CD4-positive, alpha-beta memory T cell (primary cell): ENCODE results near the gene COA8. TPM values are rescaled to one million over a fixed set of nuclear protein-coding genes. Genes with fewer than 3 reads are reported as not detected.

Experiments
- CTCF ChIA-PET: fragments of 350-600 bp; sonication (Branson Sonifier 250); formaldehyde crosslinking; loops from one replicate; lab custom pipeline; 2021; ENCODE audit warnings: inconsistent platforms; ENCODE audit not compliant: partially characterized antibody; lab: Charles Lee
- POLR2A ChIA-PET: fragments of 350-600 bp; sonication (Branson Sonifier 250); formaldehyde crosslinking; loops from one replicate; lab custom pipeline; 2021; ENCODE audit not compliant: partially characterized antibody; lab: Charles Lee
- DNase-seq, 5 donors: peaks; one replicate each; pipeline versions ENCODE4 v3.0.0 to v3.0.0-alpha.2; 2020 to 2022; ENCODE audit warnings: mixed read lengths in 1 of 5
- H3K27ac ChIP-seq: one replicate; pipeline ENCODE4 v1.7.0; 2013; ENCODE audit warnings: low read depth, low read length
- H3K27me3 ChIP-seq: 2 replicates; pipeline ENCODE4 v1.7.0; 2013; ENCODE audit warnings: mild to moderate bottlenecking, low read length, moderate library complexity; ENCODE audit not compliant: insufficient read depth
- H3K36me3 ChIP-seq: 2 replicates; pipeline ENCODE4 v1.7.0; 2013; ENCODE audit warnings: mild to moderate bottlenecking, low read length, moderate library complexity; ENCODE audit not compliant: insufficient read depth
- H3K4me1 ChIP-seq: 2 replicates; pipeline ENCODE4 v1.7.0; 2013; ENCODE audit warnings: mild to moderate bottlenecking, low read length, moderate library complexity; ENCODE audit not compliant: insufficient read depth
- H3K4me3 ChIP-seq, 2 donors: one replicate each; pipeline ENCODE4 v1.7.0; 2013; ENCODE audit warnings: low read length in 2 of 2, mild to moderate bottlenecking in 1 of 2
- H3K9me3 ChIP-seq, 2 donors: one replicate each; pipeline ENCODE4 v1.7.0; 2013; ENCODE audit warnings: low read length in 2 of 2, control low read depth in 1 of 2; ENCODE audit not compliant: control insufficient read depth in 1 of 2
- H3K27ac Mint-ChIP-seq, 7 donors: one replicate each; pipeline ENCODE4 v1.8.0; 2020 to 2021; ENCODE audit warnings: mixed read lengths in 7 of 7, mild to moderate bottlenecking in 6 of 7, inconsistent platforms in 3 of 7, moderate library complexity in 3 of 7
- H3K27me3 Mint-ChIP-seq, 2 donors: one replicate each; pipeline ENCODE4 v1.8.0; 2020 to 2021; ENCODE audit warnings: mixed read lengths in 2 of 2
- H3K36me3 Mint-ChIP-seq, 2 donors: one replicate each; pipeline ENCODE4 v1.8.0; 2020 to 2021; ENCODE audit warnings: mixed read lengths in 2 of 2, inconsistent platforms in 1 of 2, mild to moderate bottlenecking in 1 of 2
- H3K4me1 Mint-ChIP-seq, 4 donors: one replicate each; pipeline ENCODE4 v1.8.0; 2020 to 2021; ENCODE audit warnings: mixed read lengths in 4 of 4, mild to moderate bottlenecking in 1 of 4
- H3K4me3 Mint-ChIP-seq, 8 donors: one replicate each; pipeline ENCODE4 v1.8.0; 2020 to 2021; ENCODE audit warnings: mixed read lengths in 8 of 8, mild to moderate bottlenecking in 7 of 8, moderate library complexity in 6 of 8, inconsistent platforms in 3 of 8
- H3K9me3 Mint-ChIP-seq, 8 donors: one replicate each; pipeline ENCODE4 v1.8.0; 2020 to 2021; ENCODE audit warnings: mixed read lengths in 8 of 8, mild to moderate bottlenecking in 5 of 8, inconsistent platforms in 3 of 8, moderate library complexity in 1 of 8
- intact Hi-C: fragments of 100-400 bp; cut with micrococcal nuclease; formaldehyde crosslinking; loops from one replicate; pipeline ENCODE4 v1.15.1; 2023
- polyA plus RNA-seq, 2 donors: library from polyadenylated mRNA; unstranded; fragments of 300-500 nt; fragmentation: Illumina TruSeq; gene quantifications; one replicate each; pipeline ENCODE4 v1.2.3, GENCODE V29; 2021
- total RNA-seq, 2 experiments: library from RNA; stranded (reverse); gene quantifications; one replicate each; pipeline ENCODE4 v1.2.3, GENCODE V29; 2021

The COA8 gene
- total and polyA plus RNA-seq, 4 experiments from 2014 or later = 26.1 to 63.9 (median 41.1) TPM

- Histone ChIP-seq H3K27ac (no peak overlapping the region), H3K27me3 (no peaks in the 10 kb centered on the region), H3K36me3 (no peaks in the 10 kb centered on the region), H3K4me3 (no peak overlapping the region), H3K4me1 (peaks cover 22% of the 10 kb centered on the region), H3K9me3 (no peaks in the 10 kb centered on the region)
- intact Hi-C loops = loop anchor here (1.0 kb wide), 1 partner anchor 28 kb away; no protein-coding TSS in a partner anchor
- Mint-ChIP-seq H3K9me3 (peaks cover 0 to 1% (median 0%) of the 10 kb centered on the region in 8 donors), H3K27me3 (peaks cover under 1 to 3% of the 10 kb centered on the region in 2 donors), H3K4me3 (peak overlapping the region in 1 of 8 donors; percentile 35), H3K4me1 (peaks cover 2 to 17% (median 7%) of the 10 kb centered on the region in 4 donors), H3K36me3 (peaks cover 0 to 1% of the 10 kb centered on the region in 2 donors), H3K27ac (peak overlapping the region in 1 of 7 donors; percentile 52)
- CTCF ChIA-PET = interaction anchor here (0.6 to 7.2 kb wide), 16 partner anchors 9 to 402 kb away, joined by 3 to 78 read pairs (median 4); partner anchors contain the start of genes COA8 and TRMT61A
- peak in 4 of 5 donors; percentile 43 to 59 (median 49) for DNase-seq
- POLR2A ChIA-PET = interaction anchor here (0.8 to 1.5 kb wide), 4 partner anchors 10 to 44 kb away, joined by 3 to 8 read pairs (median 3); partner anchors contain the start of genes BAG5, COA8 and TRMT61A
Observed at GRCh38 chr14:103518422-103519042, 44.2 kb upstream of the COA8 start.

GRCh38 chr14:103519043-103519836 is 43.5 kb upstream of the COA8 start:
- Histone ChIP-seq H3K4me1 (peaks cover 22% of the 10 kb centered on the region), H3K36me3 (no peaks in the 10 kb centered on the region), H3K4me3 (no peak overlapping the region), H3K27ac (no peak overlapping the region), H3K27me3 (no peaks in the 10 kb centered on the region), H3K9me3 (no peaks in the 10 kb centered on the region)
- H3K36me3 Mint-ChIP-seq = peaks cover 0 to 1% of the 10 kb centered on the region in 2 donors
- CTCF ChIA-PET = interaction anchor here (0.6 to 7.2 kb wide), 15 partner anchors 8 to 401 kb away, joined by 3 to 78 read pairs (median 4); partner anchors contain the start of genes COA8 and TRMT61A
- H3K9me3 Mint-ChIP-seq = peaks cover 0 to 1% (median 0%) of the 10 kb centered on the region in 8 donors
- H3K27ac Mint-ChIP-seq = peak overlapping the region in 6 of 7 donors; percentile 30 to 80 (median 68)
- intact Hi-C loops = no loop called here
- H3K27me3 Mint-ChIP-seq = peaks cover 3% of the 10 kb centered on the region in 2 donors
- peak overlapping the region in 7 of 8 donors; percentile 36 to 81 (median 69) for H3K4me3 Mint-ChIP-seq
- DNase-seq = no peak
- POLR2A ChIA-PET = interaction anchor here (0.8 to 1.5 kb wide), 4 partner anchors 9 to 43 kb away, joined by 3 to 8 read pairs (median 3); partner anchors contain the start of genes BAG5, COA8 and TRMT61A
- peaks cover 2 to 20% (median 11%) of the 10 kb centered on the region in 4 donors for H3K4me1 Mint-ChIP-seq

- Histone ChIP-seq H3K4me1 (peaks cover 22% of the 10 kb centered on the region), H3K9me3 (no peaks in the 10 kb centered on the region), H3K27me3 (no peaks in the 10 kb centered on the region), H3K4me3 (no peak overlapping the region), H3K27ac (no peak overlapping the region), H3K36me3 (no peaks in the 10 kb centered on the region)
- Mint-ChIP-seq H3K36me3 (peaks cover 0 to 1% of the 10 kb centered on the region in 2 donors), H3K27ac (peak overlapping the region in 1 of 7 donors; percentile 52), H3K9me3 (peaks cover 0 to 1% (median 0%) of the 10 kb centered on the region in 8 donors), H3K4me3 (peak overlapping the region; percentile 49 to 81 (median 66)), H3K27me3 (peaks cover 3% of the 10 kb centered on the region in 2 donors), H3K4me1 (peaks cover 0 to 21% (median 8%) of the 10 kb centered on the region in 4 donors)
- POLR2A ChIA-PET = interaction anchor here (1.5 kb wide), 1 partner anchor 9 kb away, joined by 8 read pairs; the partner anchor contains the start of gene TRMT61A
- intact Hi-C loops = no loop called here
- CTCF ChIA-PET = interaction anchor here (1.4 to 7.2 kb wide), 4 partner anchors 9 to 39 kb away, joined by 6 to 78 read pairs (median 10); partner anchors contain the start of gene TRMT61A
- no peak for DNase-seq
Observed at GRCh38 chr14:103519837-103520212, 42.9 kb upstream of the COA8 start.

GRCh38 chr14:103520269-103520656 is 42.5 kb upstream of the COA8 start:
- H3K4me3 Mint-ChIP-seq = peak overlapping the region in 7 of 8 donors; percentile 25 to 77 (median 66)
- no peak overlapping the region for H3K27ac Mint-ChIP-seq
- peaks cover 3% of the 10 kb centered on the region in 2 donors for H3K27me3 Mint-ChIP-seq
- H3K4me1 ChIP-seq = peaks cover 22% of the 10 kb centered on the region
- peaks cover 0 to 21% (median 8%) of the 10 kb centered on the region in 4 donors for H3K4me1 Mint-ChIP-seq
- no peaks in the 10 kb centered on the region for H3K36me3 ChIP-seq
- H3K36me3 Mint-ChIP-seq = peaks cover 0 to 1% of the 10 kb centered on the region in 2 donors
- CTCF ChIA-PET = interaction anchor here (1.0 to 7.2 kb wide), 5 partner anchors 10 to 31 kb away, joined by 3 to 78 read pairs (median 6); no protein-coding TSS in a partner anchor
- POLR2A ChIA-PET = interaction anchor here (0.8 to 2.4 kb wide), 2 partner anchors 10 to 186 kb away, joined by 3 to 17 read pairs; partner anchors contain the start of gene TRMT61A
- no peak for DNase-seq
- no peaks in the 10 kb centered on the region for H3K9me3 ChIP-seq
- H3K27ac ChIP-seq = no peak overlapping the region
- H3K27me3 ChIP-seq = no peaks in the 10 kb centered on the region
- peaks cover 0 to 1% (median 0%) of the 10 kb centered on the region in 8 donors for H3K9me3 Mint-ChIP-seq
- intact Hi-C loops = no loop called here
- no peak overlapping the region for H3K4me3 ChIP-seq

GRCh38 chr14:103520657-103521437 is 41.9 kb upstream of the COA8 start:
- Mint-ChIP-seq H3K4me1 (peaks cover 0 to 21% (median 8%) of the 10 kb centered on the region in 4 donors), H3K27me3 (peaks cover 3% of the 10 kb centered on the region in 2 donors), H3K27ac (no peak overlapping the region), H3K36me3 (peaks cover 0 to 1% of the 10 kb centered on the region in 2 donors), H3K4me3 (peak overlapping the region; percentile 39 to 77 (median 66)), H3K9me3 (peaks cover 0 to 1% (median 0%) of the 10 kb centered on the region in 8 donors)
- intact Hi-C loops = loop anchor here (1.0 kb wide), 1 partner anchor 8 kb away; the partner anchor contains the start of gene TRMT61A
- Histone ChIP-seq H3K4me1 (peaks cover 22% of the 10 kb centered on the region), H3K27me3 (no peaks in the 10 kb centered on the region), H3K36me3 (no peaks in the 10 kb centered on the region), H3K27ac (no peak overlapping the region), H3K9me3 (no peaks in the 10 kb centered on the region), H3K4me3 (peak overlapping the region in 1 of 2 donors; percentile 52)
- POLR2A ChIA-PET = interaction anchor here (0.7 to 2.5 kb wide), 6 partner anchors 9 to 187 kb away, joined by 3 to 17 read pairs (median 4); partner anchors contain the start of genes BAG5, COA8, EIF5 and TRMT61A
- DNase-seq = peak; percentile 59 to 76 (median 63)
- CTCF ChIA-PET = interaction anchor here (0.7 to 7.2 kb wide), 10 partner anchors 10 to 43 kb away, joined by 3 to 78 read pairs (median 4); partner anchors contain the start of genes BAG5 and COA8
